SW 1271 (cell line): ENCODE measurements around the gene RAX2.
"Not testable (repeated sequence)": the region's sequence is repeated elsewhere in the genome, so short reads cannot be mapped to it uniquely, and the experiment has no call there.

Source experiments
- DNase-seq, 2 experiments: peaks; one replicate each; lab custom pipeline; 2025; lab: John Stamatoyannopoulos, UW

Gene RAX2

DNA sequence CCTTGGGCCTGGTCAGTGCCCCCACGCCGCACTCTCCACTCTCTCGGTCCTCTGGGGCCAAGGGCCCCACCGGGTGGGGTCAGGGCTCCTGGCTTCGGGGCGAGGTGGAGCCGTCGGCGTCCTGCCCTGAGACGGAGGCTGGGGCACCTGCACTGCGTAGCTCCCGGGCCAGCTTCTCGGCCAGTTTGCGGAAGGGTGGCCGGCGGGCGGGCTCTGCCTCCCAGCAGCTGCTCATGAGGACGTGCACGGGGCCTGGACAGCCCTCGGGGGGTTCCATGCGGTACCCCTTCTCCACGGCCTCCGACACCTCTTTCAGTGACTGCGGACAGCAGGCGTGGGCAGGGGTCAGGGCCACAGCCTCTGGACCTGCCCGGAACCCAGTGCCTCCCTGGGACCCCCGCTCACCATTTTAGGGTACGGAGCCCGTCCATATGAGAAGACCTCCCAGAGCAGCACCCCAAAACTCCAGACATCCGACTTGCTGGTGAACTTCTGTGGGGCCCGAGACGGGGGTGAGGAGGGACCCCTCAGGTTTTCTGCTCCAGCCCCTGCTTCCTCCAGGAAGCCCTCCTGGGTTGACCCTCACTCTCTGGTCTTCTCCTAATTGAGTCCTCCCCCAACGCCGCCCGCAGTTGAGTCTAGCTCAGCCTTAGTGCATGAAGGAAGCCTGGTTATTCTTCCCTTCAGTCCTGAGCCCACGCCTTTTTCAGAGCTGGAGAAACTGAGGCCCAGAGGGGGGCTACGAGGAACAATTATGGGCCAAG, 6.3 kb upstream of the RAX2 start:
- DNase-seq, result no peak

DNA sequence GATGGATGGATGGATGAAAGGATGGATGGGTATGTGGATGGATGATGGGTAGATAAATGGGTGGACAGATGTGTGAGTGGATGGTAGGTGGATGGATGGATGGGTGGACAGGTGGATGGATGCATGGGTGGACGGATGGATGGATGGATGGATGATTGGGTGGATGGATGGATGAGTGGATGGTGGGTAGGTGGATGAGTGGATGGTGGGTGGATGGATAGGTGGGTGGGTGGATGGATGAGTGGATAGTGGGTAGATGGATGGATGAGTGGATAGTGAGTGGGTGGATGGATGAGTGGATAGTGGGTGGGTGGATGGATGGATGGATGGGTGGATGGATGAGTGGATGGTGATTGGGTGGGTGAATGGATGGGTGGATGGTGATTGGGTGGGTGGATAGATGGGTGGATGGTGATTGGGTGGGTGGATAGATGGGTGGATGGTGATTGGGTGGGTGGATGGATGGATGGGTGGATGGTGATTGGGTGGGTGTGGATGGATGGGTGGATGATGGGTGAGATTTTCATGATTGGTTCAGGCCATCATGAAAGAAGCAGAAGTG, 4.5 kb upstream of the RAX2 start:
- DNase-seq, result no peak

DNA sequence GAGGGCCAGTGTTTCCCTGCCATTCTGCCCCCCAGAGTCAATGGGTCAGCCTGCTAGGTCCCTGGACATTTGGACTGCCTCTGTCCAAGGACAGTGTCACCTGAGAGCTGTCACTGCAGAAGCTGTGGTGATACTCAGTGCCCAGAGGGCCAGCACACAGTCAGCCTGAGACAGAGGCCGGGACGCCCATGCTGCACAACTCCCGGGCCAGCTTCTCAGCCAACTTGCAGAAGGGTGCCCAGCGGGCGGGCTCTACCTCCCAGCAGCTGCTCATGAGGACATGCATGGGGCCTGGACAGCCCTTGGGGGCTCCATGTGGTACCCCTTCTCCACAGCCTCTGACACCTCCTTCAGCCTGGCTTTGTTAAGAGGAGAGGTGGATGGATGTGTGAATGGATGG, 3.8 kb upstream of the RAX2 start:
- no peak for DNase-seq

DNA sequence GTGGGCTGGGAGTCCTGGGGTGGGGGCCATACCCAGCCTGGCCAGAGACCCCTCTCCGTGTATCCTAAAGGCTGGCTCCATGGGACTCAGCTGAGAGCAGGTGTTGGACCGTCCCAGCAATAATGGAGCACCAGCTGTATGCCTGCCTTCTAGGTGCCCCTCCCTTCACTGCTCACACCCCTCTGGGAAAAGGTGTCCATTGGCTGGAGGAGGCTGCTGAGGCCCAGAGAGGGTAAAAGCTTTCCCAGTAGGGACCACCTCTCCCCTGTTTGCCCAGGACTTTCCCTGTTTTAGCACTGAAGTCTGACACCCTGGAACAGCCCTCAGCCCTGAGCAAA, 3.3 kb upstream of the RAX2 start:
- DNase-seq, result no peak

DNA sequence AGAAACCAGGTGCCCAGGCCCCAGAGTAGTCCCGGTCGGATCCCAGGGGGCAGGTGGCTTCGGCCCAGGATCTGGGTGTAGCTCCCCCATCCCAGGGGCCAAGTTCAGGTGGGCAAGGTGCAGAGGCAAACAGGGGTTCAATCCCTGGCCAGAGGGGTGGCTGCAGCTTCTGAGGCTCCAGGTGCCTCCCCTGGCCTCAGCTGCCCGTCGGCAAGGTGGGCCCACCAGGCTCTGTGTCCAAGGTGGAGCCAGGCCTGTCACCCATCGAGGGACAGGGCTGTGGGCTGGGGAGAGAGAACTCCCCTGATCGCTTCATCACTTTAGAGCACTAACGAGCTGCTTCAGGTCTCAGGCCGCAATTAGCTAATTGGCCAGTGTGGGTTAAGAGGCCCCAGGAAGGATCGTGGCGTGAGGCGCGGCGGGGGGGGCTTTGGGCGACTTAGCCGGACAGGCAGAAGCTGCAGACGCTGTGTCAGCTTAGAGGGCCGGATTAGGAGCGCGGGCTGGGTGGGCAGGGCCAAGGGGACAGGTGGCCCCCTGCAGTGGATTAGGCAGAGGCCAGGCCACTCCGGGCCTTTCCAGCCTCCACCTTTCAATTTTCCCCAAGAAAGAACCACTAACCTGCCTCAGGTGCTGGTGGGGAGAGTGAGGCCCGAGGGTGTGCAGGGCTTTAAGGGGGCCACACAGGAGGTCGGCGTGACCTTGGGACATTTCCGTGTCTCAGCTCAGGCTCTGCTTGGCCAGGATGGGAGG, 2.8 kb upstream of the RAX2 start:
- DNase-seq, result no peak

DNA sequence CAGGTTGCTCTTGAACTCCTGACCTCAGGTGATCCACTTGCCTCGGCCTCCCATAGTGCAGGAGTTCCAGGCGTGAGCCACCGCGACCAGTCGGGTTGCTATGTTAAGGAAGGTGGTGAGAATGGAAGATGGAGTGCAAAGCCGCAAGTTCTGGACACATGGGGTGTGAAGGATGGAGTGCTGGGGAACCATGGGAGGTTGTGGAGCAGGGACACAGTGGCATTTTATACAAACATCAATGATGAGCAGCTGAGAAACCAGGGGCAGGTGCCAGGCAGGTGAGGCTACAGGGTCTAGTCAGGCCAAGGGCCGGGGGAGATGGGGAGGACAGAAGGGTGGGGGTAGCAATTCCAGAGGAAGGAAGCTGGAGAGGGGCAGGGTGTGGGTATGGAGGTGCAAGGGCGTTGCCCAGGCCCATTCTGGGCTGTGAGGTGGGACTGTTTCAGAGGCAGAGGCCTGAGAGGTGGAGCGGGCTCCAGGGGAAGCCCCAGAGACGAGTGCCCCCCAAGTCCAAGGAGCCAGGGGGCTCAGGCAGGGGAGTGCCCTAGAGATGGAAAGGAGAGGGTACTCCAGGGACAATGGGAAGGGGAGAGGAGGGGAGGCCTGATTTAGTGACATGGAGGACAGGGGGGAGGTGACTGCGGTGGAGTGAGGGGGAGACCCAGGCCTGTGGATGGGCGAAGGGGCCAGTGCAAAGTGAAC, 1.9 kb upstream of the RAX2 start:
- DNase-seq, result no peak

DNA sequence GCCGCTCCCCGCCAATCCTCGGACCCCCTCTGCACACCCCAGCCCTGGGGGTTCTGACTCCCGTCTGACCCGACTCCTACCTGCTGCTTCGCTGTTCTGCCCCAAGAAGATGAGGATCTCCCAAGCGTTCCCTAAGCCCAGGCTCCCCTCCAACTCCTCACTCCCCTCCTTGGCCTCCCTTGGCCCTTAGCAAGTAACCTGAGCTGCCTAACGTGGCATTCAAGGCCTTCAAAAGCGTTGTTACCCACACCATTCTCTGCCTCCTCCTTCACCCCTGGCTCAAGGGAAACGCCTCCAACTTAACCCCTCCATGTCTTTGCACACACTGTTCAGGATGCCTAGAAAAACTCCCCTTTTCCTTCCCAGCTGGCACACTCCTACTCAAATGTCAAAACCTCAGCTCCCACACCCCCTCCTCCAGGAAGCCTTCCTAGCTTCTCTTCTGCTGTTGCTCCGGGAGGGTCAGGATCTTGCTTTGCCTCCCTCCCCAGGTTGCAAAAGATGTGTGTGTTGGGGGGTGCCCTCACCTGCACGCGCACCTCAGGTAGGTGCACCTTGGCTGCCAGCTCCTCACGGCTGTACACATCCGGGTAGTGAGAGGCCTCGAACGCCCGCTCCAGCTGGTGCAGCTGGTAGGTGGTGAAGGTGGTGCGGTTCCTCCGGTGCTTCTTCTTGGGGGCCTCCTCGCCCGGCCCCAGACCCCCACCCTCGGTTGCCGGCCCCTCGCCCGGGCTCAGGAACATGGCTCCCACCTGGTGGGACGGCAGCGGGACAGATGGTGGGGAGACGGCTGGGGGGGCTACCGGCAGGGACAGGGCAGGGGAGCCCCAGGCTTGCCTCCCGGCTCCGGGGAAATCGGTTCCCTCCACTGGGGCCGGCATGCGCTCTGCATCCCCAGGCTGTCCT, 775 bp downstream of the RAX2 start:
- DNase-seq, result no peak

DNA sequence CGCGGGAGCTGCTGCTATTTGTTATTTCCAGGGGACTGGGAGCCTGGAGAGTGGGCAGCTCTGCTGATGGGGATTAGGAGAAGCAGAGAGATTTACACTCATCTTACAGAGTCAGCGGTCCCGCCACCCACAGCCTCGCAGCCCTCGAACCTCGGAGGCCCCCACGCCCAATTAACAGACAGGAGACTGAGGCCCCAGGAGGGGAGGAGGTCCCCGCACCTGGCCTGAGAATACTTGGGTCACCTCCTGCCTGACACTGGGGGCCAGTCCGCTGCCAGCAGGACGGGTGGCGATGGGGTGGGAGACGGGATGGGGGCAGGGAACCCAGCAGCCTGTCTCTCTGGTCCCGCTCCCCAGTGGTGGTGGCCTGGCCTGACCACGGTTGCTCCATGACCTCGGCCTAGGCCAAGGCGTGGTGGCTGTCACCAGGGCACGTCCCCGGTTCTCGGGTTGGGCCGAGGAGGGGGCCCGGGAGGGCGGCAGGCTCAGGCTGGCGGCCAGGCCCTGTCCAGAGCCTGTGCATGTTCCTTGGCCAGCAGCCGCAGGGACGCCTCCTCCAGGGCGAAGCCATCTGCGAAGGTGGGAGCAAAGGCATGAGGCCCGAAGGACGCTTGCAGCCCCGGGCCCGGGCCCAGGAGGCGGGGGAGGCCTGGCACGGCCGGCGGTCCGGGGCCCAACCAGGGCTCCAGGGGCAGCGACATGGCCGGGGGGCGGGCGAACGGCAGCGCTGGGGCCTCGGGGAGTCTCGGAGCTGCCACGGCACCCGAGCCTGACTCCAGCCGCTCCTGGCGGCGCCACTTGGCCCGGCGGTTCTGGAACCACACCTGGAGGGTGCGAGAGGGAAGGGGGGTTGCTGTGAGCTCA, 1.7 kb downstream of the RAX2 start:
- no peak for DNase-seq

DNA sequence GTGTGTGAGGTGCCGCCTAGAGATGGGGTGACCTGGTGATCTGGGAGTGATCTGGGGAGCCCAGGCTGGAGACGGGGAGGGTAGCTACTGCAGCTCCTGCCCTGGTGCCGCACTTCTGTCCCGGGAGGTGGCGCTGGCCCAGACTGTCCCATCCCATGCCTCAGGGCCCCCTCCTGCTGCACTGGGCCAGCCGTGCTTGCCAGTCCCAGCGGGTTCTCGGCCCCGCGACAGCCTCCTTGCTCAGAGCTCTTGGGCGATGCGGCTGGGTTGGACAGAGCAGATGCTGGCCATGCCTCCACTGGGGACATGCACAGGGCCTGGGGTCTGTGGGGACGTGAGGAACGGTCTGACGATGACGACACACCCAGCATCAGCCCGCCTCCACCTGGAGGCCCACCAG, 2.5 kb downstream of the RAX2 start:
- no peak for DNase-seq

DNA sequence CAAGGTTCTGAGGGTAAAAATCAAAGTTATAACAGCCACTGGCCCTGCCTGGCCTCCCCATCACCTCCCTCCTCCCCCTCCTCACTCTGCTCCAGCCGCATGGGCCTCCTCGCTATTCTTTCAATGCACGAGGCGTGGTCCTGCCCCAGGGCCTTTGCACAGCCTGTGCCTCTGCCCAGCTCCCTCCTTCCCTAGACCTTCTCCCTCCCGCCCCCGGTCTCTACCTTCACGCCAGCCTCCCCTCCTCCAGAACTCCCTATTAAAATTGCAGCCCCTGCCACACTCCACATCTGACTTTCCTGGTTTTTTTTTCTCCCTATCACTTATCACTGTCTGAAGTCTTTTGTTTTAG, 3.3 kb downstream of the RAX2 start:
- no peak for DNase-seq

DNA sequence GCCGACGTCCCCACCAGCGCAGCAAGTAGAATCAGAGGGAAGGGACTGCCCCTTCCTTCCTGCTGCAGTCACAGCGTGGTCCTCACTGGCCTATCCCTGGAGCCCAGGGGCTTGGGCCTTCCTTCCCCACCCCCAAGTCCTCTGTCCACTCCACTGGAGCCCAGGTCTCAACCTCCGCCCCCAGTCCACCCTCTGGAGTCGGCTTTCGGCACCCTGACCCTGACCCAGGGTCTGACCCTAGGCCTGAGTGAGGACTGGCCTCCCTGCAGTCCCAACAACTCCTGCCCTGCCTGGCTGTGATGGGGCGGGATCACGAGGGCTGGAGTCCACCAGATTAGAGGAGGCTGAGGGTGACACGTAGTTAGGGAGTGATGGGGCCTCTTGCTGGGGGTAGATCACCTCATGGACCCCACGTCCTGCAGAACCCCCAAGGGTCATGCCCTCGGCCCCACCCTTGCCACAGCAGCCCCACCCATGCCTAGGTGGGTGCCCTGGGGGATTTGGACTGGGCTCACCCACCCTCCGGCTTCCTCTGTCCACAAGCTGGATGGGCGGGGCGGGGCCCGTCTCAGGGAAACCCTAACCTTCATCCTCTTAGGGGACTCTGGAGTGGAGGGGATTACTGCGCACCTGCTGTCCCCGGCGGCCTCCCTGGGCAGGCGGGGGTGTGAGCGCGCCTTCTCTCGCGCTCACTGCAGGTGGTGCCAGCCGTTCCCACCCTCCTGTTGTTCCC, 3.8 kb downstream of the RAX2 start:
- DNase-seq, result no peak

DNA sequence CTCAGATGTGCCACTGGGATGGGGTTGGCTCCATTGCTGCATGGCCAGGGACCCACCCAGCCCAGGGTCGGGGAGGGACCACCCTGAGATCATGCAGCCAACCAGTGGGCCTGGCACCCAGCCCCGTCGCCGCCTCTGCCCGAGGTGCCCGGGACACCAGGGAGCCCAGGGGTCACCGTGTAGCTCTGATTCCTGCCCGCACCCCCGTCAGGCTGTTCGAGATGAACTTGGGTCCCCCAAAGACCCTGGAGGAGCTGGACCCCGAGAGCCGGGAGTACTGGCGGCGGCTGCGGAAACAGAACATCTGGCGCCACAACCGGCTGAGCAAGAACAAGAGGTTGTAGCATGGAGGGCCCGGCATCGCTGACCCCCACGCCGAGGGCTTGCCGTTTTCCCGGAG, 5.0 kb downstream of the RAX2 start:
- DNase-seq, result no peak

DNA sequence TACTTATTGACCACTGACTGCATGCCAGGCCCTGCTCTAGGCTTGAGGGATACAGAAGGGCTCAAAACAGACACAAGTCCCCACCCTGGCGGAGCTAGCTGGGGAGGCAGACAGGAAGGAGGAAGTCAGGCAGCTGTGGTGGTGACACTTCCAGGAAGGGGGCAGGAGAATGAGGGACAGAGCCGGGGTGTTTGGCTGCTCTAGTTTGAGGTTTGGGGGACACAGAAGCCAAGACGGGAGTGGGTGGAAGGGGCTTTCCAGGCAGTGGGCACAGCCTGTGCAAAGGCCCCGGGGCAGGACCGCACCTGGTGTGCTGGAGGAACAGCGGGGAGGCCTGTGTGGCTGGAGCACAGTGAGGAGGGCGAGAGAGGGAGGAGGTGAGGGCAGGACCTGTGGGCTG, 5.5 kb downstream of the RAX2 start:
- no peak for DNase-seq

DNA sequence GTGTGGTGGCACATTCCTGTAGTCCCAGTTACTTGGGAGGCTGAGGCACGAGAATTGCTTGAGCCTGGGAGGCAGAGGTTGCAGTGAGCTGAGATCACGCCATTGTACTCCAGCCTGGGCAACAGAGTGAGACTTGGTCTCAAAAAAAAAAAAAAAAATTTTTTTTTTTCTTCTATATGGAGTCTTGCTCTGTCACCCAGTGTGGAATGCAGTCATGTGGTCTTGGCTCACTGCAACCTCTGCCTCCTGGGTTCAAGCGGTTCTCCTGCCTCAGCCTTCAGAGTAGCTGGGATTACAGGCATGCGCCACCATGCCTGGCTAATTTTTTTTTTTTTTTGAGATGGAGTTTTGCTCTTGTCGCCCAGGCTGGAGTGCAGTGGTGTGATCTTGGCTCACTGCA, 6.3 kb downstream of the RAX2 start:
- not testable (repeated sequence) for DNase-seq

DNA sequence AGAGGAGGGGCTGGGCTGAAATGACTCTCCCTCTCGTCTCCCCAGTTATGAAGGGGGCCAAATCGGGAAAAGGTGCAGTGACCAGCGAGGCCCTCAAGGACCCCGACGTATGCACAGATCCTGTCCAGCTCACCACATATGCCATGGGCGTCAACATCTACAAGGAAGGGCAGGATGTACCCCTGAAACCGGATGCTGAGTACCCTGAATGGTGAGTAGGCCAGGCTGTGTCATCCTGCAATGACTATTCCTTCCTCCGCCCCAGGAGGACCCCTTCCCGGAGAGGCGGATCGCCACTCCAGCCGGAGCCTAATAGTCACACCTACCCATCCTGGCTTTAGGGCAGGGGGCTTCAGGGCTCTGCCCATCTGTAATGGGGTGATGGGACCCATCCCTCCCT, 6.9 kb downstream of the RAX2 start:
- no peak for DNase-seq

DNA sequence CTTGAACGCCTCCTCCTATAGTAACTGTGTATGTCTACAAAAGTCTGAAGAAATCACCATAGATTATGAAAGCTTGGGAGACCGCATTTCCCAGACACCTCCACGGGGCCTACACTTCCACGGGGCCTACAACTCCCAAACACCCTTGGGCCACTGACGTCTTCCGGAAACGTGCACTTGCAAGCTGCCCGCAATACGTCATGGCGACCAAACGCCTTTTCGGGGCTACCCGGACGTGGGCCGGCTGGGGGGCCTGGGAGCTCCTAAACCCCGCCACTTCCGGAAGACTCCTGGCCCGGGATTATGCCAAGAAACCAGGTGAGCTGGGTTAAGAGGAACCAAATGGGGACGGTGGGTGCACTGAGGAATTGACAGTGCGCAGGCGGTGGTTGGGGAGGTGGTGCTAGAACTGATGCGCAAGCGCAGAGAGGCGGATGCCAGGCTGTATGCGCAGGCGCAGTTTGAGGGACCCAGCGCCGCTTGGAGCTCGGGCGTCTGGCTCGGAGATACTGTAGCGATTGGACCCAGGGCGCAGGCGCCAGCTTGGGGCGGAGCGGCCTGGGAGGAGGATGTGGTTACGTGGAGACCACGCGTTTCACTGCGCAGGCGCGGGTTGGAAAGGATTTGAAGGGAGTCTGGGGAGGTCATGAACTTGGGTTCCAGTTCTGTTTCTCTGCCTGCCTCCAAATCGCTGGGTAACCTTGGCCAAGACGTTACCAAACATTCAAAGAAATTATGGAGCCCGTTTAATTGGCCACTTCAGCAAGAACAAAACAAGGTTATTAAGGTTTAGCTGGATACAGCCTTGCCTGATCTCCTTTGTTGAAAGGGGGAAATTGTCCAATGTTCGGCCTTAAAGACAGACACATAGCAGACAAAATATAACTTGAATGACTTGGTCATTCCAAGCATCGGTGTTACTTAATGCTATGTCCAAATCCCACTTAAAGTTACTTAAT, 9.2 kb downstream of the RAX2 start, which contains the start of gene MRPL54:
MRPL54 (plus strand) TSS at position 182 of the 959 bp plus-strand sequence; CDS start at position 201, 19 bp downstream.
- peak; percentile 92 to 98 for DNase-seq

DNA sequence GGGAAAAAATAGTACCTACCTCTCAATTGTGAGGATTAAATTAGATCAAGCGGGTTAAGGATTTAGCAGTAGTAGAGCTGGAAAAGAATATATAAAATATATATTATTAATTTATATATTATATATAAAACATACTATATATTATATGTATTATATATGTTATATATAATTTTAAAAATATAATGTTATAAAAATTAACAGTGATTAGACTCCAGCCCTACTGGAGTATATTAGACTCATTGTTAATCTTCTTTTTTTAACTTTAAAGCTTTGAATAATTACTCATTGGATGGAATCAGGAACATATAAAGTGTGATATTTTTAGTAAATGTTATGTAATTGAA, 9.9 kb downstream of the RAX2 start:
- DNase-seq, result no peak

DNA sequence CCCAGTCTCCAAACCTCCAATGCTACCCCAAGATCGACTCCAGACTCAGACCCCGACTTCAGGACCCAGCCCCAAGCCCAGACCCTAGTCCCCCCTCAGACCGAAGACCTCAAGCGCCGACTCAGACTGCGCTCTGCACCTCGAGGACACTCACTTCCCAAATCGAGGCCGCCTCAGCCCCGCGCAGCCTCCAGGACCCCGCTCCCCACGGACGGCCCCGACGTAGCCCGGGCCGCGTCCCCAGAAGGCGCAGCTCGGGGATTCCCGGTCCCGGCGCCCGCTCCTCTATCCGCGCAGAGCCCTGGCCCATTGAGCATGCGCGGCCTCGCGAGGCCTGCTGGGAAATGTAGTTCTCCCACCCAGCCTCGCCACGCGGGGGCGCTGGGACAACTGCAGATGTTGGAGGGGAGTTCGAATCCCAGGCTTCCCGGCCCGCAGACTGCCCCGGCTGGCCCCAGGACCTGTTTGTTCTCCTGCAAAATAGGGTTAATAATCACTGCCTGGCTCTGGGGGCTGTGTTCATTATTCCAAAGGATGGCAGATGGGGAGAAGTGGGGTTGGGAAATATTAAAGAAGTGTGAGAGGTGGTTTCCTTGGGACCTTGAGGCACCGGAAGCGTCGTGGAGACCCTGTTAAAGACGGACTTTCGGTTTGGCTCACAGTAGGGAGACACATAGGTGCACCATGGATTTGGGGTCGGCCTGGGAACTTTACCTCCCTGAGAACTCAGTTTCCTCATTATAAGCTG, 10.5 kb downstream of the RAX2 start, which contains the start of gene APBA3:
APBA3 (minus strand) TSS at position 311 of the 748 bp plus-strand sequence. CDS start 1,428 bp downstream, outside the sequence.
- peak; percentile 61 to 78 for DNase-seq
